Measurements from ENCODE around the gene ANK3.

ANK3 gene

GRCh38 chr10:60172363-60172990 is 217.2 kb downstream of the ANK3 start:
- Histone ChIP-seq H3K27me3 (ENCODE audit: control insufficient read depth, insufficient read depth, low read length) (no peaks in the 10 kb centered on the region), H3K27ac (ENCODE audit: low read depth, low read length) (no peak overlapping the region), H3K9me3 (ENCODE audit: control insufficient read depth, insufficient read depth, low read depth, low read length) (no peaks in the 10 kb centered on the region), H3K36me3 (ENCODE audit: control insufficient read depth, insufficient read depth, low read length) (no peaks in the 10 kb centered on the region; the same call in 1 of the 2 replicates), H3K4me1 (ENCODE audit: control insufficient read depth, insufficient read depth, low read length) (no peaks in the 10 kb centered on the region; the same call in 1 of the 2 replicates), H3K9ac (ENCODE audit: low read length) (no peak overlapping the region), H3K4me3 (ENCODE audit: low read depth, low read length) (no peak overlapping the region)

GRCh38 chr10:60171436-60172013 is 218.2 kb downstream of the ANK3 start:
- Histone ChIP-seq H3K27ac (ENCODE audit: low read depth, low read length) (no peak overlapping the region), H3K9ac (ENCODE audit: low read length) (no peak overlapping the region), H3K27me3 (ENCODE audit: control insufficient read depth, insufficient read depth, low read length) (no peaks in the 10 kb centered on the region), H3K4me1 (ENCODE audit: control insufficient read depth, insufficient read depth, low read length) (no peaks in the 10 kb centered on the region; the same call in 1 of the 2 replicates), H3K4me3 (ENCODE audit: low read depth, low read length) (no peak overlapping the region), H3K36me3 (ENCODE audit: control insufficient read depth, insufficient read depth, low read length) (no peaks in the 10 kb centered on the region; the same call in 1 of the 2 replicates), H3K9me3 (ENCODE audit: control insufficient read depth, insufficient read depth, low read depth, low read length) (no peaks in the 10 kb centered on the region)

- Histone ChIP-seq H3K27ac (ENCODE audit: low read depth, low read length) (no peak overlapping the region), H3K9me3 (ENCODE audit: control insufficient read depth, insufficient read depth, low read depth, low read length) (no peaks in the 10 kb centered on the region), H3K4me1 (ENCODE audit: control insufficient read depth, insufficient read depth, low read length) (no peaks in the 10 kb centered on the region; the same call in 1 of the 2 replicates), H3K4me3 (ENCODE audit: low read depth, low read length) (no peak overlapping the region), H3K36me3 (ENCODE audit: control insufficient read depth, insufficient read depth, low read length) (no peaks in the 10 kb centered on the region; the same call in 1 of the 2 replicates), H3K27me3 (ENCODE audit: control insufficient read depth, insufficient read depth, low read length) (no peaks in the 10 kb centered on the region), H3K9ac (ENCODE audit: low read length) (no peak overlapping the region)
These were observed 219.4 kb downstream of the ANK3 start for GRCh38 chr10:60170250-60170649.

- H3K9me3 ChIP-seq (ENCODE audit: control insufficient read depth, insufficient read depth, low read depth, low read length): no peaks in the 10 kb centered on the region
- H3K36me3 ChIP-seq (ENCODE audit: control insufficient read depth, insufficient read depth, low read length): no peaks in the 10 kb centered on the region; the same call in 1 of the 2 replicates
- no peak overlapping the region for H3K27ac ChIP-seq (ENCODE audit: low read depth, low read length)
These were observed 220.6 kb downstream of the ANK3 start for GRCh38 chr10:60169111-60169510.

GRCh38 chr10:60167050-60167449 is 222.6 kb downstream of the ANK3 start:
- H3K4me3 ChIP-seq (ENCODE audit: low read depth, low read length): no peak overlapping the region
- peaks cover 6% of the 10 kb centered on the region; the same call in 1 of the 2 replicates for H3K4me1 ChIP-seq (ENCODE audit: control insufficient read depth, insufficient read depth, low read length)
- H3K36me3 ChIP-seq (ENCODE audit: control insufficient read depth, insufficient read depth, low read length): no peaks in the 10 kb centered on the region
- no peak overlapping the region for H3K9ac ChIP-seq (ENCODE audit: low read length)
- no peak overlapping the region for H3K27ac ChIP-seq (ENCODE audit: low read depth, low read length)
- H3K27me3 ChIP-seq (ENCODE audit: control insufficient read depth, insufficient read depth, low read length): no peaks in the 10 kb centered on the region
- H3K9me3 ChIP-seq (ENCODE audit: control insufficient read depth, insufficient read depth, low read depth, low read length): no peaks in the 10 kb centered on the region

More at GRCh38 chr10:60169111-60169510, 220.6 kb downstream of the ANK3 start:
- no peak overlapping the region for H3K4me3 ChIP-seq (ENCODE audit: low read depth, low read length)
- H3K4me1 ChIP-seq (ENCODE audit: control insufficient read depth, insufficient read depth, low read length): peaks cover 1% of the 10 kb centered on the region
- H3K27me3 ChIP-seq (ENCODE audit: control insufficient read depth, insufficient read depth, low read length): no peaks in the 10 kb centered on the region
- H3K9ac ChIP-seq (ENCODE audit: low read length): no peak overlapping the region

GRCh38 chr10:60163786-60164185 is 225.9 kb downstream of the ANK3 start:
- H3K27me3 ChIP-seq (ENCODE audit: control insufficient read depth, insufficient read depth, low read length): no peaks in the 10 kb centered on the region
- H3K4me1 ChIP-seq (ENCODE audit: control insufficient read depth, insufficient read depth, low read length): peaks cover 6% of the 10 kb centered on the region; the same call in 1 of the 2 replicates
- no peak overlapping the region for H3K27ac ChIP-seq (ENCODE audit: low read depth, low read length)
- no peak overlapping the region for H3K9ac ChIP-seq (ENCODE audit: low read length)
- no peaks in the 10 kb centered on the region for H3K36me3 ChIP-seq (ENCODE audit: control insufficient read depth, insufficient read depth, low read length)
- H3K9me3 ChIP-seq (ENCODE audit: control insufficient read depth, insufficient read depth, low read depth, low read length): no peaks in the 10 kb centered on the region
- H3K4me3 ChIP-seq (ENCODE audit: low read depth, low read length): no peak overlapping the region

- H3K36me3 ChIP-seq (ENCODE audit: control insufficient read depth, insufficient read depth, low read length): no peaks in the 10 kb centered on the region
- H3K4me1 ChIP-seq (ENCODE audit: control insufficient read depth, insufficient read depth, low read length): peaks cover 6% of the 10 kb centered on the region; the same call in 1 of the 2 replicates
- no peaks in the 10 kb centered on the region for H3K27me3 ChIP-seq (ENCODE audit: control insufficient read depth, insufficient read depth, low read length)
- H3K27ac ChIP-seq (ENCODE audit: low read depth, low read length): no peak overlapping the region
- H3K9ac ChIP-seq (ENCODE audit: low read length): no peak overlapping the region
- H3K4me3 ChIP-seq (ENCODE audit: low read depth, low read length): no peak overlapping the region
- no peaks in the 10 kb centered on the region for H3K9me3 ChIP-seq (ENCODE audit: control insufficient read depth, insufficient read depth, low read depth, low read length)
These were observed 227.0 kb downstream of the ANK3 start for GRCh38 chr10:60162631-60163030.

- no peak overlapping the region for H3K9ac ChIP-seq (ENCODE audit: low read length)
- no peak overlapping the region for H3K4me3 ChIP-seq (ENCODE audit: low read depth, low read length)
- no peaks in the 10 kb centered on the region for H3K4me1 ChIP-seq (ENCODE audit: control insufficient read depth, insufficient read depth, low read length)
- H3K9me3 ChIP-seq (ENCODE audit: control insufficient read depth, insufficient read depth, low read depth, low read length): peaks cover under 1% of the 10 kb centered on the region; the same call in 1 of the 2 replicates
- H3K36me3 ChIP-seq (ENCODE audit: control insufficient read depth, insufficient read depth, low read length): no peaks in the 10 kb centered on the region
- H3K27me3 ChIP-seq (ENCODE audit: control insufficient read depth, insufficient read depth, low read length): no peaks in the 10 kb centered on the region
- H3K27ac ChIP-seq (ENCODE audit: low read depth, low read length): no peak overlapping the region
These were observed 233.6 kb downstream of the ANK3 start for GRCh38 chr10:60155943-60156683.

- H3K4me1 ChIP-seq (ENCODE audit: control insufficient read depth, insufficient read depth, low read length): no peaks in the 10 kb centered on the region
These were observed 234.4 kb downstream of the ANK3 start for GRCh38 chr10:60155099-60155877.

GRCh38 chr10:60149003-60149402 is 240.7 kb downstream of the ANK3 start:
- no peak overlapping the region for H3K4me3 ChIP-seq (ENCODE audit: low read depth, low read length)
- H3K9ac ChIP-seq (ENCODE audit: low read length): no peak overlapping the region
- H3K4me1 ChIP-seq (ENCODE audit: control insufficient read depth, insufficient read depth, low read length): no peaks in the 10 kb centered on the region
- H3K27me3 ChIP-seq (ENCODE audit: control insufficient read depth, insufficient read depth, low read length): no peaks in the 10 kb centered on the region
- H3K9me3 ChIP-seq (ENCODE audit: control insufficient read depth, insufficient read depth, low read depth, low read length): peaks cover 5% of the 10 kb centered on the region; the same call in 1 of the 2 replicates
- H3K36me3 ChIP-seq (ENCODE audit: control insufficient read depth, insufficient read depth, low read length): no peaks in the 10 kb centered on the region
- no peak overlapping the region for H3K27ac ChIP-seq (ENCODE audit: low read depth, low read length)

More at GRCh38 chr10:60155099-60155877, 234.4 kb downstream of the ANK3 start:
- no peak overlapping the region for H3K27ac ChIP-seq (ENCODE audit: low read depth, low read length)
- H3K36me3 ChIP-seq (ENCODE audit: control insufficient read depth, insufficient read depth, low read length): no peaks in the 10 kb centered on the region
- H3K4me3 ChIP-seq (ENCODE audit: low read depth, low read length): no peak overlapping the region
- no peak overlapping the region for H3K9ac ChIP-seq (ENCODE audit: low read length)
- H3K9me3 ChIP-seq (ENCODE audit: control insufficient read depth, insufficient read depth, low read depth, low read length): peaks cover 5% of the 10 kb centered on the region; the same call in 1 of the 2 replicates
- no peaks in the 10 kb centered on the region for H3K27me3 ChIP-seq (ENCODE audit: control insufficient read depth, insufficient read depth, low read length)
